Lung (tissue), 12 donors: ENCODE results near the gene RFC2. TPM values are rescaled to one million over a fixed set of nuclear protein-coding genes. Genes with fewer than 3 reads are reported as not detected.

Experiments
- ATAC-seq: fragments of 200-7000 bp; cut with Tn5 transposase; one replicate; pipeline ENCODE4 v1.9.1; 2020; ENCODE audit warnings: moderate number of reproducible peaks; ENCODE audit not compliant: insufficient read depth, low FRiP score
- DNase-seq, 3 donors: peaks; one replicate each; pipeline ENCODE4 v3.0.0-alpha.2; 2013 to 2017
- H3K27ac ChIP-seq, 2 donors: one replicate each; pipeline ENCODE4 v1.5.1; 2013; ENCODE audit warnings: mild to moderate bottlenecking in 2 of 2, moderate library complexity in 2 of 2, control low read depth in 1 of 2, inconsistent platforms in 1 of 2, low read depth in 1 of 2, low read length in 1 of 2
- H3K27me3 ChIP-seq, 3 donors: one replicate each; pipeline ENCODE4 v1.5.1; 2013; ENCODE audit warnings: low read length in 2 of 3; ENCODE audit not compliant: control insufficient read depth in 3 of 3, insufficient read depth in 3 of 3
- H3K36me3 ChIP-seq, 4 donors: one replicate each; pipeline ENCODE4 v1.5.1; 2013; ENCODE audit warnings: low read length in 4 of 4, mild to moderate bottlenecking in 1 of 4, moderate library complexity in 1 of 4; ENCODE audit not compliant: control insufficient read depth in 4 of 4, insufficient read depth in 4 of 4
- H3K4me1 ChIP-seq, 5 donors: one replicate each; pipeline ENCODE4 v1.5.1; 2013; ENCODE audit warnings: low read length in 5 of 5, mild to moderate bottlenecking in 2 of 5, moderate library complexity in 1 of 5; ENCODE audit not compliant: control insufficient read depth in 5 of 5, insufficient read depth in 5 of 5
- H3K4me3 ChIP-seq: one replicate; pipeline ENCODE4 v1.5.1; 2013; ENCODE audit warnings: mild to moderate bottlenecking, control low read depth, moderate library complexity
- H3K9ac ChIP-seq, 2 donors: one replicate each; pipeline ENCODE4 v1.5.1; 2013; ENCODE audit warnings: low read length in 2 of 2, control low read depth in 1 of 2; ENCODE audit not compliant: insufficient read depth in 1 of 2
- H3K9me3 ChIP-seq, 4 donors: one replicate each; pipeline ENCODE4 v1.5.1; 2013; ENCODE audit warnings: low read length in 3 of 4, mild to moderate bottlenecking in 1 of 4, moderate library complexity in 1 of 4; ENCODE audit not compliant: control insufficient read depth in 4 of 4, insufficient read depth in 3 of 4
- CTCF ChIP-seq: IDR thresholded peaks from 2 replicates; pipeline ENCODE4 v1.5.1; 2012; ENCODE audit warnings: mild to moderate bottlenecking; ENCODE audit errors: control extremely low read depth, extremely low read depth
- WGBS, 2 donors: extraction: QIAGEN DNeasy Blood & Tissue Kit; methylation state at CpG; one replicate each; pipeline ENCODE4 v1.1.7; 2013; 5-methylcytosine and 5-hydroxymethylcytosine counted together
- polyA plus RNA-seq, 2 donors: library from polyadenylated mRNA; stranded (reverse); fragments of 200-250 nt; gene quantifications; one replicate each; pipeline ENCODE4 v1.2.1, GENCODE V29; 2013
- total RNA-seq, 2 donors: library from RNA; depleted of rRNA in 1 of 2; stranded (reverse); fragments of >200 nt in 1 of 2; gene quantifications; one replicate each; pipeline ENCODE4 v1.2.1, GENCODE V29; 2014 to 2021
- donor health status: control.
- donor health status: control.
- donor health status: Bipolar disorder and iron deficiency.
- donor health status: healthy.
- donor health status: DM: yes; HTN: yes; CAD: no.

RFC2 gene
- total and polyA plus RNA-seq, 4 donors: 14.5 to 23.8 (median 21.2) TPM

GRCh38 chr7:74246497-74246896 lies 7.7 kb downstream of the RFC2 start:
- Histone ChIP-seq H3K9me3 (no peaks in the 10 kb centered on the region), H3K27ac (no peak overlapping the region), H3K4me3 (no peak overlapping the region), H3K4me1 (peaks cover 0 to 2% (median 0%) of the 10 kb centered on the region in 5 donors), H3K27me3 (no peaks in the 10 kb centered on the region), H3K9ac (no peak overlapping the region), H3K36me3 (peaks cover 4 to 36% (median 31%) of the 10 kb centered on the region in 4 donors)
- no peak for ATAC-seq
- TF ChIP-seq CTCF: no peak
- WGBS, 2 donors: 75 to 92% methylated on average over 4 of the region's 4 CpGs
- no peak for DNase-seq

GRCh38 chr7:74242122-74242443 lies 12.1 kb downstream of the RFC2 start:
- no peak overlapping the region for H3K27ac ChIP-seq
- WGBS, 2 donors: 87 to 94% methylated on average over 6 of the region's 6 CpGs
- peaks cover 0 to 2% (median 0%) of the 10 kb centered on the region in 5 donors for H3K4me1 ChIP-seq
- H3K4me3 ChIP-seq: no peak overlapping the region
- no peak overlapping the region for H3K9ac ChIP-seq
- ATAC-seq (no peak), DNase-seq (no peak)
- TF ChIP-seq CTCF: no peak
- peaks cover 3 to 46% (median 32%) of the 10 kb centered on the region in 4 donors for H3K36me3 ChIP-seq
- no peaks in the 10 kb centered on the region for H3K9me3 ChIP-seq
- H3K27me3 ChIP-seq: no peaks in the 10 kb centered on the region

- no peak for ATAC-seq
- Histone ChIP-seq H3K4me1 (peaks cover 0 to 2% (median 0%) of the 10 kb centered on the region in 5 donors), H3K36me3 (peaks cover 4 to 55% (median 42%) of the 10 kb centered on the region in 4 donors), H3K9ac (no peak overlapping the region), H3K27ac (no peak overlapping the region), H3K9me3 (no peaks in the 10 kb centered on the region), H3K27me3 (no peaks in the 10 kb centered on the region), H3K4me3 (no peak overlapping the region)
- TF ChIP-seq CTCF: no peak
- WGBS, 2 donors: 92 to 96% methylated on average over 4 of the region's 4 CpGs
- no peak for DNase-seq
Observed at GRCh38 chr7:74240482-74240881, 13.7 kb downstream of the RFC2 start.

- DNase-seq (no peak), ATAC-seq (no peak)
- TF ChIP-seq CTCF: no peak
- Histone ChIP-seq H3K4me1 (no peaks in the 10 kb centered on the region), H3K36me3 (peaks cover 7 to 52% (median 40%) of the 10 kb centered on the region in 4 donors), H3K27ac (no peak overlapping the region), H3K4me3 (no peak overlapping the region), H3K9ac (no peak overlapping the region), H3K9me3 (no peaks in the 10 kb centered on the region), H3K27me3 (no peaks in the 10 kb centered on the region)
- 86 to 89% methylated on average over 3 of the region's 3 CpGs for WGBS, 2 donors
Observed at GRCh38 chr7:74236284-74236683, 17.9 kb downstream of the RFC2 start.
